Measurements from ENCODE around the gene RNF220.

GRCh38 chr1:44424747-44425146 lies 19.7 kb downstream of the RNF220 start:
- TF ChIP-seq CTCF (conservative IDR thresholded peaks at IDR 0.05; ENCODE audit: low read depth, low read length) (no peak), EZH2phosphoT487 (IDR thresholded peaks at IDR 0.05; ENCODE audit: borderline replicate concordance, low read length) (no peak), EZH2 (IDR thresholded peaks at IDR 0.05; ENCODE audit: low read length, unreplicated experiment) (no peak)
